22Rv1 (cell line): ENCODE measurements around the gene RAB3C.

Experiments used
- ZFX ChIP-seq: fragments of 450-650 bp; IDR thresholded peaks from 2 replicates; pipeline ENCODE4 v1.6.1; 2017; ENCODE audit warnings: antibody characterized with exemption, borderline replicate concordance
- TF ChIP-seq, protein P1 (sequence below): fragments of 450-650 bp; IDR thresholded peaks from 2 replicates; pipeline ENCODE4 v1.5.1; 2017; ENCODE audit warnings: mild to moderate bottlenecking

DNA sequence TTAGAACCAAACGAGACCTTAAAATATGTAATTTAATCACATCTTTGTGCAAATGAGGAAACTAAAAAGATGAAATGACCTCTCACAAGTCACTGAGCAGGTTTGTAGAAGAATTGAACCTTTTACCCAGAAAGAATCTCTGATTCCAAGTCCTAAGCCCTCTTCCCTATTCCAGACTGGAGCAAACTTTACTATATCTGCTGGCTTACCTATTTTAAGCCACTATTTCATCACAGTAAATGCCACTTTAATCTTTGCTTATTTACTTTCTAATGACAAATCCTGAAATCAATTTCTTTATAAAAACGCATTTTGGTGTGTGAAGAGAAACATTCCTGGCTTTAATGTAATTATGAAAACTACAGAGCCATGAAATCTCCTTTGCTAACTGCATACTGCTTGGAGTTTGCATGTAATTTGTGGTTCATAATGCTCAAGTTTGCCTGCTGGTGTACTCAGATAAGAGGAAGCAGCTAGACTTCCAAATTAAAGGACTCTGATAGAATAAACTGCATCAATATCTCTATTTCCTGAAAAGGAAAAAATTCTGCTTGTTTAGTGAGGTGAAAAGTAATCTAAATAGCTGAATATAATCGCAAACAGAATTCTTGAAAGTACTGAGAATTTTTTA lies 121.2 kb downstream of the RAB3C start:
- TF ChIP-seq, protein P1, sequence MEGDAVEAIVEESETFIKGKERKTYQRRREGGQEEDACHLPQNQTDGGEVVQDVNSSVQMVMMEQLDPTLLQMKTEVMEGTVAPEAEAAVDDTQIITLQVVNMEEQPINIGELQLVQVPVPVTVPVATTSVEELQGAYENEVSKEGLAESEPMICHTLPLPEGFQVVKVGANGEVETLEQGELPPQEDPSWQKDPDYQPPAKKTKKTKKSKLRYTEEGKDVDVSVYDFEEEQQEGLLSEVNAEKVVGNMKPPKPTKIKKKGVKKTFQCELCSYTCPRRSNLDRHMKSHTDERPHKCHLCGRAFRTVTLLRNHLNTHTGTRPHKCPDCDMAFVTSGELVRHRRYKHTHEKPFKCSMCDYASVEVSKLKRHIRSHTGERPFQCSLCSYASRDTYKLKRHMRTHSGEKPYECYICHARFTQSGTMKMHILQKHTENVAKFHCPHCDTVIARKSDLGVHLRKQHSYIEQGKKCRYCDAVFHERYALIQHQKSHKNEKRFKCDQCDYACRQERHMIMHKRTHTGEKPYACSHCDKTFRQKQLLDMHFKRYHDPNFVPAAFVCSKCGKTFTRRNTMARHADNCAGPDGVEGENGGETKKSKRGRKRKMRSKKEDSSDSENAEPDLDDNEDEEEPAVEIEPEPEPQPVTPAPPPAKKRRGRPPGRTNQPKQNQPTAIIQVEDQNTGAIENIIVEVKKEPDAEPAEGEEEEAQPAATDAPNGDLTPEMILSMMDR, result no peak
- TF ChIP-seq ZFX, result no peak
